Natural killer cell treated with Interleukin-12 subunit alpha and Interleukin-12 subunit beta and Interleukin-15 and Interleukin-18, amount 100 ng/mL, for 72 hours (primary cell): Measurements from ENCODE around the gene NCAPD2. TPM values are rescaled to one million over a fixed set of nuclear protein-coding genes. Genes with fewer than 3 reads are reported as not detected.
"Not testable (repeated sequence)": the region's sequence is repeated elsewhere in the genome, so short reads cannot be mapped to it uniquely, and the experiment has no call there.

Experiments used
- ATAC-seq, 2 donors: fragments of 150-1000 bp; cut with Tn5 transposase in 1 of 2; sonication (Bioruptor Pico), chemical (Tn5 transposase) in 1 of 2; 2 replicates each; pipeline ENCODE4 v1.10.0; 2021
- DNase-seq: peaks from one replicate; pipeline ENCODE4 v3.0.0; 2022; ENCODE audit warnings: low spot score
- H3K27ac Mint-ChIP-seq, 2 donors: 1 replicate in 1 of 2; 2 replicates in 1 of 2; pipeline ENCODE4 v1.8.0; 2022; ENCODE audit warnings: mixed read lengths in 2 of 2, mild to moderate bottlenecking in 1 of 2, moderate library complexity in 1 of 2
- H3K27me3 Mint-ChIP-seq, 2 donors: 1 replicate in 1 of 2; 2 replicates in 1 of 2; pipeline ENCODE4 v1.8.0; 2022; ENCODE audit warnings: mixed read lengths in 2 of 2
- H3K36me3 Mint-ChIP-seq: one replicate; pipeline ENCODE4 v1.8.0; 2022; ENCODE audit warnings: mixed read lengths
- H3K4me1 Mint-ChIP-seq, 2 donors: 1 replicate in 1 of 2; 2 replicates in 1 of 2; pipeline ENCODE4 v1.8.0; 2022; ENCODE audit warnings: low read depth in 2 of 2, mixed read lengths in 2 of 2, mild to moderate bottlenecking in 1 of 2
- H3K4me3 Mint-ChIP-seq: one replicate; pipeline ENCODE4 v1.8.0; 2022; ENCODE audit warnings: mixed read lengths
- H3K9me3 Mint-ChIP-seq: 2 replicates; pipeline ENCODE4 v1.8.0; 2022; ENCODE audit warnings: mixed read lengths
- total RNA-seq, 2 donors: library from RNA; stranded (reverse); gene quantifications; one replicate each; pipeline ENCODE4 v1.2.3, GENCODE V29; 2022

Gene NCAPD2
- total RNA-seq, 2 donors from 2014 or later: 73.4 to 131 TPM

DNA sequence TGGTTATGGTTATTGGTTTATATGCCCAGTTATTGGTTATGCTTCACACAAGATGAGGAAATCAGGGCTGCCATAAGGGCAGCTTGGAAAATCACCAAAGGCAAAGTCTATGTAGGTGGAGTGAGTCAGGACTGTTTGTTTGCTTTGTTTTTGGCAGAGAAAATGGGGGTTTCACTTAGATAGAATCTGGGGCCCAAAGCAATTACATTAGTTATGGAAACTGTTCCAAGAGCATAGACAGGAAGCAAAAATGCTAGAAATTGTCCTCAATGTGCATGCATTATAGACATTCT lies 25.7 kb upstream of the NCAPD2 start:
- Mint-ChIP-seq H3K36me3 (peaks cover 16% of the 10 kb centered on the region), H3K4me1 (peaks cover 64 to 71% of the 10 kb centered on the region in 2 donors), H3K9me3 (no peaks in the 10 kb centered on the region), H3K27ac (peak overlapping the region; percentile 82 to 87), H3K4me3 (peak overlapping the region; percentile 85), H3K27me3 (no peaks in the 10 kb centered on the region)
- ATAC-seq (no peak), DNase-seq (no peak)

GRCh38 chr12:6469092-6469491 lies 24.8 kb upstream of the NCAPD2 start:
- DNase-seq (no peak), ATAC-seq (no peak)
- Mint-ChIP-seq H3K4me3 (peak overlapping the region; percentile 85), H3K4me1 (peaks cover 56 to 63% of the 10 kb centered on the region in 2 donors), H3K9me3 (no peaks in the 10 kb centered on the region), H3K36me3 (peaks cover 11% of the 10 kb centered on the region), H3K27ac (peak overlapping the region; percentile 82 to 87), H3K27me3 (no peaks in the 10 kb centered on the region)

DNA sequence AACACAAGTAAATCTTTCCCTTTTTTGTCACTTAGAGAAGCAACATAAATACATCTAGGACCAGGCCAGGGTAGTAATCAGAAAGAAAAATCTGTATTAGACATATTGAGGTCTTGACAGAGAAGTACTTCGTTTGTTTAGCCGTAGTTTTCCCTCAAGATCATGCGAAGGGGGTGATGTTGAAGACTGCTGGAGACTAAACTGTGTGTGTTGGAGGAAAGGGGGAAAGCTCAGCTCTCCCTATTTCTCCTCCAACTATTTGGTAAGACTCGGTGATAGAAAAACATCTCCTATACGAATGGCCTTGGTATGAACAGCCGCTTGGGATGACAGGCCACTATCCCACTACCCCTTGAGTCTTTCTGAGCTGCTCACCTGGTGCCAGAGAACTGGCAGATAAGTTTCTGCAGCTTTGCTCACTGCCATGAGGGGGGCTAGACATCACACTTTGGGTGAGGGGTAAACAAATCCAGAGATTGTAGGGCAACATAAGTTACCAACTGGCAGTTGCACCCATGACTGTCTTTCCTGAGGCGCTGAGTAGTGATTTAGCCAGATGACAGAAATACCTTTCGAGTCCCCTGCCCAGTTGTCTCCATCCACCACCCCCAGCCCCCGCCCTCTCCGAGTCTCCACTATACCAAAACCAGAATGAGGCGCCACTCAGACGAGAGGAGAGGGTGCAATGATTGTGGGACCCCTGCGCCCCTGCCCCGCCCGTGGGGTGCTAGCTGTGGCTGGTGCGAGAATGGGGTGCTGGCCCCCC lies 24.1 kb upstream of the NCAPD2 start:
- Mint-ChIP-seq H3K4me1 (peaks cover 49 to 56% of the 10 kb centered on the region in 2 donors), H3K27ac (peak overlapping the region; percentile 82 to 87), H3K4me3 (peak overlapping the region; percentile 85), H3K9me3 (no peaks in the 10 kb centered on the region), H3K27me3 (no peaks in the 10 kb centered on the region), H3K36me3 (peaks cover 6% of the 10 kb centered on the region)
- DNase-seq (no peak), ATAC-seq (no peak)

DNA sequence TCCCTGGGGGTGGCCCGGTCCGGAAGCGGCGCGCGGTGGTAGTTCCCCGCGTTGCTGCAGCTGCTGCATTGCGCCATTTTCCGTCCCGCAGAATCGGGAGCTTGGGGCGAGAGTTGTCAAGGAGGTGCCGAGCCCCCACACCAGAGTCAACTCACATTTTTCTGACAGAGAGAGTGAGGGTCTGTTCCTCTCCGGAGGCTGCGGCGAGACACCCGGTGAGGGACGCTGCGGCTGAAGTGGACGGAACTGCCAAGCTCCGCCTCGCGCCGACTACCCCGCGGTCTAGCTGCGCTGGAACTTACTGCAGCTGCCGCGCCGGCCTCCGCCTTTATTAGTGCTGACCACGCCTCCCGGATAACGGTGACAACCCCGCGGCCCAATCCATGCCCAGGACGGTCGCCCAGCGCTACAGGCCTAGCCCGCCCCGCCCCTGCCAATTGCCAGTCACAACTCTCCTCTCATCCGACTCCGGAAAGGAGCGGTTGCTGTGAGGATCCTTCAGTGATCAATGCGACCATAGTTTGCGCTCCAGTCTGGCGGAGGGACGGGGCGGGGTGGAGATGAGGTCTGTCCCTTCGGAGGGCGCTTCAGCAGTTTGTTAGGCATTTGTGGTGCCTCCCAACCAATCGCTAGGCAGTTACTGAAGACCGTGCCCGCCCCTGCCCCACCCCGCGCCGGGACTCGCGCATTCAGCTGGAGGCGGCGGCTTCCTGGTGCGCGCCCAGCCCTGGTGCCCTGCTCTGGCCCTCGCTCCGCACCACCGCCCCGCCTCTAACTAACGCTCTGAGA lies 23.3 kb upstream of the NCAPD2 start, which contains the start of gene VAMP1:
VAMP1 (minus strand) TSS at position 303 of the 789 bp plus-strand sequence; CDS start at position 157, 146 bp downstream.
- Mint-ChIP-seq H3K4me3 (peak within 1 kb of the TSS; percentile 85), H3K36me3 (peaks cover 3% of the 10 kb centered on the region), H3K9me3 (no peaks in the 10 kb centered on the region), H3K27me3 (no peaks in the 10 kb centered on the region), H3K27ac (peak within 1 kb of the TSS; percentile 82 to 87), H3K4me1 (peaks cover 45 to 51% of the 10 kb centered on the region in 2 donors)
- peak; percentile 94 to 95 for ATAC-seq
- DNase-seq: peak; percentile 99

DNA sequence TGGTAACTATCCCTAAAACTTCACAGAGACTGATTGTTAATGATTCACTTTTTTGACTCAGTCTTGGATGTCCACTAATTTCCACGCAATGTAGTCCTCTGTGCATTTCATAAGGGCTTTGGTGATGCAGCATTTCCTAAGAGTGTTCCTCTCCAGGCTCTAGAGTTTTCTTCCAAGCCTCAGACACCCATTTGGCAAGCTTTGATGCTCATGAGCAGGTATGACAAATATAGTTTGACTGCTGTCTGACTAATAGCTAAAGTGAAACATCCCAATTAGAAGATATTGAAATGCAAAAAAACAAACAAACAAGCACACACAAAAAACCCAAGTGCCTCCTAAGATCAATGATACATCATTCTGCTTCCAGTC lies 21.9 kb upstream of the NCAPD2 start:
- no peaks in the 10 kb centered on the region for H3K36me3 Mint-ChIP-seq
- no peaks in the 10 kb centered on the region for H3K9me3 Mint-ChIP-seq
- H3K27ac Mint-ChIP-seq: peak overlapping the region; percentile 82 to 87
- H3K4me3 Mint-ChIP-seq: peak overlapping the region; percentile 85
- H3K27me3 Mint-ChIP-seq: peaks cover 0 to 6% of the 10 kb centered on the region in 2 donors
- DNase-seq: no peak
- H3K4me1 Mint-ChIP-seq: peaks cover 33 to 38% of the 10 kb centered on the region in 2 donors
- no peak for ATAC-seq

GRCh38 chr12:6472491-6472890 lies 21.4 kb upstream of the NCAPD2 start:
- peaks cover 29 to 33% of the 10 kb centered on the region in 2 donors for H3K4me1 Mint-ChIP-seq
- peak overlapping the region; percentile 85 for H3K4me3 Mint-ChIP-seq
- H3K9me3 Mint-ChIP-seq: no peaks in the 10 kb centered on the region
- H3K36me3 Mint-ChIP-seq: no peaks in the 10 kb centered on the region
- no peak overlapping the region for H3K27ac Mint-ChIP-seq
- H3K27me3 Mint-ChIP-seq: peaks cover 0 to 6% of the 10 kb centered on the region in 2 donors
- ATAC-seq (no peak), DNase-seq (no peak)

- peaks cover 6 to 13% of the 10 kb centered on the region in 2 donors for H3K4me1 Mint-ChIP-seq
- H3K27ac Mint-ChIP-seq, DNase-seq, H3K4me3 Mint-ChIP-seq, H3K36me3 Mint-ChIP-seq, H3K27me3 Mint-ChIP-seq, ATAC-seq, H3K9me3 Mint-ChIP-seq: not testable (repeated sequence)
Observed at GRCh38 chr12:6475233-6475975, 18.5 kb upstream of the NCAPD2 start.

GRCh38 chr12:6476489-6476888 lies 17.4 kb upstream of the NCAPD2 start:
- no peaks in the 10 kb centered on the region for H3K36me3 Mint-ChIP-seq
- peaks cover 0 to 6% of the 10 kb centered on the region in 2 donors for H3K27me3 Mint-ChIP-seq
- ATAC-seq: no peak
- peaks cover 0 to 6% of the 10 kb centered on the region in 2 donors for H3K4me1 Mint-ChIP-seq
- H3K9me3 Mint-ChIP-seq: no peaks in the 10 kb centered on the region
- H3K27ac Mint-ChIP-seq: peak overlapping the region in 1 of 2 donors; percentile 7
- no peak for DNase-seq
- no peak overlapping the region for H3K4me3 Mint-ChIP-seq

DNA sequence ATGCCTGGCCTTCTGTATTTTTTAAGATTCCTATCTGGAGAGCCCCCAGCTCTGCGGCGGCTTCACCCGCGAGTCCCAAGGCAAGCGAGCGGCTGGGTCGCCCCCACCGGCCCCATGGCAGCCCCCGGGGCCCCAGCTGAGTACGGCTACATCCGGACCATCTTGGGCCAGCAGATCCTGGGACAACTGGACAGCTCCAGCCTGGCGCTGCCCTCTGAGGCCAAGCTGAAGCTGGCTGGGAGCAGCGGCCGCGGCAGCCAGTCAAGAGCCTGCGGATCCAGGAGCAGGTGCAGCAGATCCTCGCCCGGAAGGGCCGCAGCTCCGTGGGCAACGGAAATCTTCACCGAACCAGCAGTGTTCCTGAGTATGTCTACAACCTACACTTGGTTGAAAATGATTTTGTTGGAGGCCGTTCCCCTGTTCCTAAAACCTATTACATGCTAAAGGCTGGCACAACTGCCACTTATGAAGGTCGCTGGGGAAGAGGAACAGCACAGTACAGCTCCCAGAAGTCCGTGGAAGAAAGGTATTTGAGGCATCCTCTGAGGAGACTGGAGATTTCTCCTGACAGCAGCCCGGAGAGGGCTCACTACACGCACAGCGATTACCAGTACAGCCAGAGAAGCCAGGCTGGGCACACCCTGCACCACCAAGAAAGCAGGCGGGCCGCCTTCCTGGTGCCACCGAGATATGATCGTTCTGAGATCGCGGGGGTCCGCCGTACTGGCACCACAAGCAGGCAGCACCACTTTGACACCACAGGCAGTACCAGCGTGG lies 16.1 kb upstream of the NCAPD2 start:
- H3K4me3 Mint-ChIP-seq, H3K27ac Mint-ChIP-seq, H3K4me1 Mint-ChIP-seq, H3K27me3 Mint-ChIP-seq, H3K36me3 Mint-ChIP-seq, DNase-seq, ATAC-seq, H3K9me3 Mint-ChIP-seq: not testable (repeated sequence)

- DNase-seq: no peak
- Mint-ChIP-seq H3K9me3 (no peaks in the 10 kb centered on the region), H3K4me1 (no peaks in the 10 kb centered on the region), H3K27me3 (peaks cover 0 to 6% of the 10 kb centered on the region in 2 donors), H3K27ac (no peak overlapping the region), H3K4me3 (no peak overlapping the region), H3K36me3 (no peaks in the 10 kb centered on the region)
- peak in 1 of 2 donors; percentile 43 for ATAC-seq
Observed at GRCh38 chr12:6478416-6478815, 15.5 kb upstream of the NCAPD2 start.

DNA sequence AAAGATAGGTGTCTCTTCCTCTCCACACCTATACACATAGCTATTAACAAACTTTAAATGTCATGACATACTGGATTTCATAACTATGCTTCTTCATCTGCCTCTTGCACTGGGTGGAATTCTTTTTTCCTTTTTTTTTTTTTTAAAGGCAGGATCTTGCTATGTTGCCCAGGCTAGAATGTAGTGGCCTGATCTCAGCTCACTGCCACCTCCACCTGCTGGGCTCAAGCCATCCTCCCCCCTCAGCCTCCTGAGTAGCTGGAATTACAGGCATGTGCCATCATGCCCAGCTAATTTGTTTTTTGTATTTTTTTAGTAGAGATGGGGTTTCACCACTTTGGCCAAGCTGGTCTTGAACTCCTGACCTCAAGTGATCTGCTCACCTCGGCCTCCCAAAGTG lies 5.7 kb upstream of the NCAPD2 start:
- H3K27ac Mint-ChIP-seq: no peak overlapping the region
- no peaks in the 10 kb centered on the region for H3K9me3 Mint-ChIP-seq
- DNase-seq: no peak
- peaks cover 9% of the 10 kb centered on the region for H3K36me3 Mint-ChIP-seq
- peaks cover 0 to 3% of the 10 kb centered on the region in 2 donors for H3K27me3 Mint-ChIP-seq
- no peak for ATAC-seq
- peaks cover 10 to 11% of the 10 kb centered on the region in 2 donors for H3K4me1 Mint-ChIP-seq
- no peak overlapping the region for H3K4me3 Mint-ChIP-seq

DNA sequence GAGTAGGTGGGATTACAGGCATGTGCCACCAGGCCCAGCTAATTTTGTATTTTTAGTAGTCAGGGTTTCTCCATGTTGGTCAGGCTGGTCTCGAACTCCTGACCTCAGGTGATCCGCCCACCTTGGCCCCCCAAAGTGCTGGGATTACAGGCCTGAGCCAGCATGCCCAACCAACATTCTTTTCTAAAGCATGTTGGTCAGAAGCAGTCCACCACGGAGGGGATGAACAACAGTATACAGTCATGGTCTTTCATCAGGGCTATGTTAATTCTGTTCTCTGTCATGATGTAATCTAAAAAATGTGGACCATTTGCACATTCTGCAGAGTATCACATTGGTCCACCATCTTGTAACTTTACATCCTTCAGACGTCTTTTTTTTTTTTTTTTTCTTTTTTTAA lies 4.5 kb upstream of the NCAPD2 start:
- no peak for DNase-seq
- Mint-ChIP-seq H3K27me3 (peaks cover 0 to 3% of the 10 kb centered on the region in 2 donors), H3K4me3 (no peak overlapping the region), H3K9me3 (no peaks in the 10 kb centered on the region), H3K27ac (no peak overlapping the region), H3K4me1 (peaks cover 16% of the 10 kb centered on the region in 2 donors), H3K36me3 (peaks cover 9% of the 10 kb centered on the region)
- ATAC-seq: no peak

GRCh38 chr12:6490673-6491072 lies 3.2 kb upstream of the NCAPD2 start:
- ATAC-seq, H3K4me3 Mint-ChIP-seq, DNase-seq, H3K9me3 Mint-ChIP-seq, H3K27me3 Mint-ChIP-seq, H3K27ac Mint-ChIP-seq: not testable (repeated sequence)
- peaks cover 15% of the 10 kb centered on the region for H3K36me3 Mint-ChIP-seq
- peaks cover 28 to 29% of the 10 kb centered on the region in 2 donors for H3K4me1 Mint-ChIP-seq
